Nephron progenitor cell (in vitro differentiated cells): ENCODE measurements around the gene IQCK.
A peak's percentile ranks its signal among the peaks of the same experiment; 100 is the strongest.

ENCODE experiments used
- DNase-seq: peaks from one replicate; pipeline ENCODE4 v3.0.0; 2021
- H3K27ac Mint-ChIP-seq: 2 replicates; pipeline ENCODE4 v1.8.0; 2021; ENCODE audit warnings: mild to moderate bottlenecking, moderate library complexity, mixed read lengths
- H3K27me3 Mint-ChIP-seq: 2 replicates; pipeline ENCODE4 v1.8.0; 2021; ENCODE audit warnings: mild to moderate bottlenecking, low read depth, mixed read lengths; ENCODE audit not compliant: poor library complexity
- H3K36me3 Mint-ChIP-seq: 2 replicates; pipeline ENCODE4 v1.8.0; 2021; ENCODE audit warnings: low read depth, mixed read lengths
- H3K4me1 Mint-ChIP-seq: 2 replicates; pipeline ENCODE4 v1.8.0; 2021; ENCODE audit warnings: mixed read lengths
- H3K4me3 Mint-ChIP-seq: 2 replicates; pipeline ENCODE4 v1.8.0; 2021; ENCODE audit warnings: mild to moderate bottlenecking, moderate library complexity, mixed read lengths
- H3K9me3 Mint-ChIP-seq: 2 replicates; pipeline ENCODE4 v1.8.0; 2021; ENCODE audit warnings: mild to moderate bottlenecking, moderate library complexity, mixed read lengths
- TF ChIP-seq, protein P1 (sequence below): fragments of 200-600 bp; sonication (generic); IDR thresholded peaks from 2 replicates; pipeline ENCODE4 v1.5.0; 2021; ENCODE audit warnings: antibody characterized with exemption

Gene IQCK

GRCh38 chr16:19883966-19884485 is 166.0 kb downstream of the IQCK start:
- H3K27ac Mint-ChIP-seq: no peak overlapping the region

GRCh38 chr16:19884611-19885450 is 166.8 kb downstream of the IQCK start, which contains the start of gene GPRC5B:
Gene GPRC5B (minus strand): TSS chr16:19884848. CDS start chr16:19872845, 12,003 bp downstream.
- TF ChIP-seq, protein P1, sequence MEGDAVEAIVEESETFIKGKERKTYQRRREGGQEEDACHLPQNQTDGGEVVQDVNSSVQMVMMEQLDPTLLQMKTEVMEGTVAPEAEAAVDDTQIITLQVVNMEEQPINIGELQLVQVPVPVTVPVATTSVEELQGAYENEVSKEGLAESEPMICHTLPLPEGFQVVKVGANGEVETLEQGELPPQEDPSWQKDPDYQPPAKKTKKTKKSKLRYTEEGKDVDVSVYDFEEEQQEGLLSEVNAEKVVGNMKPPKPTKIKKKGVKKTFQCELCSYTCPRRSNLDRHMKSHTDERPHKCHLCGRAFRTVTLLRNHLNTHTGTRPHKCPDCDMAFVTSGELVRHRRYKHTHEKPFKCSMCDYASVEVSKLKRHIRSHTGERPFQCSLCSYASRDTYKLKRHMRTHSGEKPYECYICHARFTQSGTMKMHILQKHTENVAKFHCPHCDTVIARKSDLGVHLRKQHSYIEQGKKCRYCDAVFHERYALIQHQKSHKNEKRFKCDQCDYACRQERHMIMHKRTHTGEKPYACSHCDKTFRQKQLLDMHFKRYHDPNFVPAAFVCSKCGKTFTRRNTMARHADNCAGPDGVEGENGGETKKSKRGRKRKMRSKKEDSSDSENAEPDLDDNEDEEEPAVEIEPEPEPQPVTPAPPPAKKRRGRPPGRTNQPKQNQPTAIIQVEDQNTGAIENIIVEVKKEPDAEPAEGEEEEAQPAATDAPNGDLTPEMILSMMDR: no peak
- Mint-ChIP-seq H3K36me3 (peaks cover 5% of the 10 kb centered on the region), H3K4me3 (peak within 1 kb of the TSS; percentile 90), H3K4me1 (peaks cover 23% of the 10 kb centered on the region), H3K9me3 (no peaks in the 10 kb centered on the region), H3K27me3 (peaks cover 3% of the 10 kb centered on the region), H3K27ac (no peak within 1 kb of the TSS)
- peak; percentile 78 for DNase-seq

More at GRCh38 chr16:19883966-19884485, 166.0 kb downstream of the IQCK start:
- H3K36me3 Mint-ChIP-seq: peaks cover 11% of the 10 kb centered on the region
- peak overlapping the region; percentile 90 for H3K4me3 Mint-ChIP-seq
- H3K27me3 Mint-ChIP-seq: peaks cover 2% of the 10 kb centered on the region
- DNase-seq: peak; percentile 46
- H3K4me1 Mint-ChIP-seq: peaks cover 30% of the 10 kb centered on the region
- no peaks in the 10 kb centered on the region for H3K9me3 Mint-ChIP-seq
- TF ChIP-seq, protein P1: no peak

DNA sequence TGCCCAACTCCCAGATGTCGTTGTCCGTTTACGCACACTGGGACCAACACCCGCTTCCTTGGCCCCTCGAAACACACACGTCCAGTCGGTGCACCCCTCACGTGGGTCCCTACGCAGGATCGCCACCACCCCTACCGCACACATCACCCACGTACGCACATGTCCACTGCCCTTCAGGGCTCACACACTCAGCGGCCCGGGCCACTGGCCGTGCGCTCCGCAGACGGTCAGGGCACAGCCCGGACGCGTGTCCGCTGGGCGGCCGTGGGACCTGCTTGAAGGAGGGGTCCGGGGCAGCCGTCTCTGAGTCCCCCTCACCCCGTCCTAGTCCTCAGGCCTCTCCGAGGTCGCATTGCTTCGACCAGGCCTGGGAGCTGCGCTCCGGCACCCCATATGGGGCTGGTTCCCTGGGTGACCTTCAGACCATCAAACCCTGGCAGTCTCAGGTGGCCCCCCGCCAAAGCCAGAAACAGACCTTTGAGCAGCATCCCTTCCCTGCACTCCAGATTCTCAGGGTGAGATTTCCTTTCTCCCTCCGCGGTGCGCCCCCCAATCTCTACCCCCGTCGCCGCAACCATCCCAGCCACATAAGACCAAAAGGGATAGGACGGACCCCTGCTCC is 167.5 kb downstream of the IQCK start:
- H3K9me3 Mint-ChIP-seq: no peaks in the 10 kb centered on the region
- TF ChIP-seq, protein P1: no peak
- peak overlapping the region; percentile 79 for H3K4me3 Mint-ChIP-seq
- H3K36me3 Mint-ChIP-seq: peaks cover 5% of the 10 kb centered on the region
- peak; percentile 16 for DNase-seq
- H3K4me1 Mint-ChIP-seq: peaks cover 23% of the 10 kb centered on the region
- H3K27ac Mint-ChIP-seq: no peak overlapping the region
- peaks cover 6% of the 10 kb centered on the region for H3K27me3 Mint-ChIP-seq

GRCh38 chr16:19886073-19886941 is 168.2 kb downstream of the IQCK start:
- no peaks in the 10 kb centered on the region for H3K9me3 Mint-ChIP-seq

GRCh38 chr16:19888834-19889233 is 170.8 kb downstream of the IQCK start:
- H3K27me3 Mint-ChIP-seq: peaks cover 13% of the 10 kb centered on the region
- H3K9me3 Mint-ChIP-seq: no peaks in the 10 kb centered on the region
- no peaks in the 10 kb centered on the region for H3K4me1 Mint-ChIP-seq
- H3K4me3 Mint-ChIP-seq: no peak overlapping the region
- DNase-seq: no peak
- no peak overlapping the region for H3K27ac Mint-ChIP-seq
- TF ChIP-seq, protein P1: no peak
- no peaks in the 10 kb centered on the region for H3K36me3 Mint-ChIP-seq

More at GRCh38 chr16:19886073-19886941, 168.2 kb downstream of the IQCK start:
- peak overlapping the region; percentile 54 for H3K4me3 Mint-ChIP-seq
- TF ChIP-seq, protein P1: peak; percentile 99
- peaks cover 12% of the 10 kb centered on the region for H3K27me3 Mint-ChIP-seq
- peaks cover 5% of the 10 kb centered on the region for H3K36me3 Mint-ChIP-seq
- peak; percentile 83 for DNase-seq
- H3K4me1 Mint-ChIP-seq: peaks cover 18% of the 10 kb centered on the region
- H3K27ac Mint-ChIP-seq: no peak overlapping the region
